Heart left ventricle (tissue), 13 donors: ENCODE results near the gene PTCSC3.

ENCODE experiments used
- CTCF ChIP-seq, 12 donors: fragments of 200-600 bp; sonication (generic) in 4 of 12; IDR thresholded peaks; one replicate each; pipeline versions ENCODE4 v1.5.0 to v1.8.0; 2018 to 2022; ENCODE audit warnings: antibody characterized with exemption in 12 of 12, mild to moderate bottlenecking in 5 of 12
- POLR2A ChIP-seq, 2 donors: fragments of 450-650 bp; IDR thresholded peaks; one replicate each; pipeline ENCODE4 v1.6.1; 2017; ENCODE audit warnings: antibody characterized with exemption in 2 of 2, mild to moderate bottlenecking in 2 of 2, moderate library complexity in 2 of 2
- donor health status: ischemic (EF 13 %, LVEDD 7.1; RV severe dilation, severe dysfunction).
- donor health status: DM: no; HTN: yes; CAD: no.
- donor health status: DM: no; HTN: no; CAD: no.
- donor health status: ischemic (EF 25% LVEDD 6.9; RV normal size, moderate dysfunction).
- donor health status: ischemic (EF 25% LVEDD 5.7; RV mildly dilated, moderate dysfunction).
- donor health status: ischemic (EF 35%, LVEDD 5.7; RV mildly dilated, moderate dysfunction).
- donor health status: nonischemic (EF 11% LVEDD 7.7; RV severe dilation, severe dysfunction).
- donor health status: DM: yes; HTN: yes; CAD: no.
- donor health status: PGD.
- donor health status: ischemic (EF 29% LVEDD 5.4; RV normal size, mild dysfunction).
- donor health status: nonischemic (EF 23%, LVEDD 6.1; RV moderate dilation, normal function).

- no peak for TF ChIP-seq CTCF (IDR thresholded peaks at IDR 0.05)
- no peak for TF ChIP-seq POLR2A (IDR thresholded peaks at IDR 0.05)
Measured at GRCh38 chr14:36130186-36130585, 46.3 kb downstream of the PTCSC3 start.
